Myocyte (in vitro differentiated cells): Measurements from ENCODE around the gene ZNF223. TPM values are rescaled to one million over a fixed set of nuclear protein-coding genes. Genes with fewer than 3 reads are reported as not detected.

Experiments used
- DNase-seq: peaks from one replicate; pipeline ENCODE4 v3.0.0-alpha.2; 2012; ENCODE audit warnings: low read depth
- total RNA-seq: library from RNA; depleted of rRNA; stranded (reverse); fragments of >200 nt; gene quantifications from 2 replicates; pipeline ENCODE4 v1.2.3, GENCODE V29; 2014

ZNF223 gene
- total RNA-seq, 1 donor from 2014 or later, result 5.8 TPM

DNA sequence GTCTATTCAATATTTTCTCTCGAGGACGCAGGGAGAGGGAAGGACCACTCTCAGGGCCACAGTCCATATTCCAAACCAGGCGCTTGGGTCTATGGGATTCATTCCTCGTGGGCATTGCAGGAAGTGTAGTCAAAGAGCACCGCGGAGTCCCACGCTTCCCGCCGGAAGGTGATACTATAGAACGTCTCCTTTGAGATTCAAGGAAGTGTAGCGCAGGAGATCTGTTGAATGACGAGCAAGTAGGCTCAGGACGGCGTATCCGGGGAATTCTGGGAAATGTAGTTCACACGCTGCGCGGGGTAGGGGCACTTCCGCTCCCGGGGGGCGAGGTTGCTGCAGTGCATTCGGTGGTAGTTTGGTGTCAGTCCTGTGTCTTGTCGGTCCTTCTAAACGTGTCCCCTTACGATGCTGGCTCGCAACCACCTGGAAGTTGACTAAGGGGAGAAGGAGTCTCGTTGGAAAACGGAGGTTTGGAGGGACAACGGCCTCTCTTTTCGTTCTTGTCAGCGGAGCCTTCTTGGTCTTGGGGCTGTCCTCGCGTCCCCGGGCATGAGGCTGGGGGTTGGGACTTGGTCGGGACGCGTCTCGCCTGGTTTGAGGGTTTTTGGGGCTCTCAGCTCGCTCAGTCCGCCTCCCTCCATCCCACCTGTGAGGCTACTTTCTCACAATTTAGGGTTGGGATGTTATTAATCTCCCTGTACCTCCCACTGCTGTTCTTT lies 20.1 kb downstream of the ZNF223 start, which contains the start of gene ZNF284:
TSS of gene ZNF284 (plus strand) at position 336 of the 719 bp plus-strand sequence. CDS start 4,231 bp downstream, outside the sequence.
- DNase-seq, result peak; percentile 91

DNA sequence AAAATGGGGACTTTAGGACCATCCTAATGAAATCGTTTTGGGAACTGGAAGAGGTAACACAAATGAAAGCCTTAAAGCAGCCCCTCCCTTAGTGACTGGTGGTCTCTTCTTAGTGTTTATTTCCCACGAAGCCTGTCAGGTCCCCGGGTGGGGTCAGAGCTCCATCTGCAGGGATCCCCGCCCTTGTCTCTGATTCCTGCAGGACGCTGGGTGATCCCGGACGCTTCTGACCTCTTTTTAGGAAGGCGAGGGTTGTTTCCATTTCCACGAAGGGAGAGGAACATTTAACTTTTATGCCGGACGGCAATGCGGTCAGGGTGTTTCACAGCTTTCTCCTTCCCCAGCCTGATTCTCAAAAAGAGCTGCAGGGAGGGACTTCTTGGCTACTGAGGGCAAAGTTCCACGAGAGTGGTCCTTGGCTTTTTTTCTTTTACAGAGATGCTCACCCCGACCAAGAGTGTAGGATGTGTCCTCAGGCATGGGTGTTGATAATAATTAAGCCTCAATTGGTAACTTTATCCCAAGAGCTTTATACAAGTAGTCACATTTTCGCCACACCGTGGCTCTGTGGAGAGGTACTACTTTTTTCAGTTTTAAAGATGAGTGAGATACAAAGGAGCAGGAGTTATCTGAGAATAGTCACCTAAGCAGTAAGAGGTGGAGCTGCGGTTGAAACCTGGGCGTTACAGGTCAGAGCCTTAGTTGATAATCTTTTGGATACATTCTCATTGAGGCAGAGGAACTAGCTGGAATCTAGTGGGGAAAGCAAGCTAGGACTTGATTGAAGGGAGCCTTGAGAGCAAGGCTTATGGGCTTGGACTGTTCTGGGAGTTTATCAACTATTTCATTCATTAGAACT lies 20.9 kb downstream of the ZNF223 start:
- peak; percentile 6 for DNase-seq

DNA sequence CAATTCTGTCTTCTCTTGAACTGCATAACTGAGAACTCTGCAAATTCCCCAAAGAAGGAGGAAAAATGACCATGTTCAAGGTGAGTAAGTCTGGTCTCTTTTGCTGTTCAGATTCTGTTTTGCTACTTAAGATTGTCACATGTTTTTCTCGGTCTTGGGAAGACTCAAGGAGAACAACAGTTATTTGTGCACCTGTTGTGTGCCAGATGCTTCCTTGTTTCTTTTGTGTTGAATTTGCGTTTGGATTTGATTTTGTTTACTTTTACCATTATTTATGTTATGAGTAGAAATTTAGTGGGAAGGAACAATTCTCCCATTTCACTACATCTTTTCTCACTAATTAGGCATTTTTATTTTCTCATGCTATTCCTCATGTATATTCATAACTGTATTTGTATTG lies 24.5 kb downstream of the ZNF223 start:
- no peak for DNase-seq

DNA sequence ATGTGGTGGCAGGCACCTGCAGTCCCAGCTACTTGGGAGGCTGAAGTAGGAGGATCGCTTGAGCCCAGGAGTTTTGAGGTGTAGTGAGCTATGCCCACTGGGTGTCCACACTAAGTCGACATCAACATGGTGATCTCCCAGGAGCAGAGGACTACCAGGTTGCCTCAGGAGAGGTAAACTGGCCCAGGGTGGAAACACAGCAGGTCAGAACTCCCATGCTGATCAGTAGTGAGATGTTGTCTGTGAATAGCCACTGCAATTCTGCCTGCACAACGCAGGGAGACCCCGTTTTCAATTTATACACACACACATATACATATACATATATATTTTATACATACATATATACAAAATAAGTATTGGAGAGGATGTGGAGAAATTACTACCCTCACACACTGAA lies 40.3 kb downstream of the ZNF223 start:
- DNase-seq, result no peak

DNA sequence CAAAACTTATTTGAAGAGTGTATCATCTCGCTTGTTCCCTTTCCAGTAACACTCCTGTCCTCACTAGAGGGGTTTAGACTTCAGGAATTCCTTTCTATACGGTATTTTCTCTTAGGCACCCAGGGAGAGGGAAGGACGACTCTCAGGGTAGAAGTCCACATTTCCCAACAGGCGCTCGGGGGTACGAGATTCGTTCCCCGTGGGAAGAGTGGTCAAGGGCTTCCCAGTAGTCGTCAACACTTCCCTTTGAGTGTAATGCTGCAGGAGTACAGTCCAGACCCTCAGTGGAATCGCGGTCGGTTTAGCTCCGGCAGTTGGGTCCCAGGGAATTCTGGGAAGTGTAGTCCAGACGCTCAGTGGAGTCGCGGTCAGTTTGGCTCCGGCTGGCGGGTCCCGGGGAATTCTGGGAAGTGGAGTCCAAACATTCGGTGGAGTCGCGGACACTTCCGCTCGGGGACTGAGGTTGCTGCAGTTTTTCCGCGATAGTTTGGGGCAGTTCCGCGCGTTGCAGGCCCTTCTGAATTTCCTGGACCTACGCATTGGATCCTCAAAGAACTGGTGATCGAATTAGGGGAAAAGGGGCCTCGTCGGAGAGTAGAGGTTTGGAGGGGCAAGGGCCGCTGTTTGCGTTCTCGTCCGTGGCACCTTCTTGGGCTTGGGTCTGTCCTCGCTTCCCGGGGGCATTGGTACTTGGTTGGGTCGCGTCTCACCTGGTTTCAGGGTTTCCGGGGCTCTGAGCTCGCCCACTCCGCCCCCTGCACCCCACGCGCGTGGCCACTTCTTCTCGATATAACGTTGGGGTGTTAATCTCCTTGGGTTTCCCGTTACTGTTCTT lies 42.3 kb downstream of the ZNF223 start, which contains the start of gene ZNF224:
TSS of gene ZNF224 (plus strand) at position 431 of the 835 bp plus-strand sequence. CDS start 3,513 bp downstream, outside the sequence.
- DNase-seq, result peak; percentile 95

DNA sequence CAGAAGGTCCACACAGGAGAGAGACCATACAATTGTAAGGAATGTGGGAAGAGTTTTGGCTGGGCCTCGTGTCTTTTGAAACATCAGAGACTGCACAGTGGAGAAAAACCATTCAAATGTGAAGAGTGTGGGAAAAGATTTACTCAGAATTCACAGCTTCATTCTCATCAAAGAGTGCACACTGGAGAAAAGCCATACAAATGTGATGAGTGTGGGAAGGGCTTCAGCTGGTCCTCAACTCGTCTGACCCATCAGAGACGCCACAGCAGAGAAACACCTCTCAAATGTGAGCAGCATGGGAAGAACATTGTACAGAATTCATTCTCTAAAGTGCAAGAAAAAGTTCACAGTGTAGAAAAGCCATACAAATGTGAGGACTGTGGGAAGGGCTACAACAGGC lies 55.9 kb downstream of the ZNF223 start:
- DNase-seq, result no peak

DNA sequence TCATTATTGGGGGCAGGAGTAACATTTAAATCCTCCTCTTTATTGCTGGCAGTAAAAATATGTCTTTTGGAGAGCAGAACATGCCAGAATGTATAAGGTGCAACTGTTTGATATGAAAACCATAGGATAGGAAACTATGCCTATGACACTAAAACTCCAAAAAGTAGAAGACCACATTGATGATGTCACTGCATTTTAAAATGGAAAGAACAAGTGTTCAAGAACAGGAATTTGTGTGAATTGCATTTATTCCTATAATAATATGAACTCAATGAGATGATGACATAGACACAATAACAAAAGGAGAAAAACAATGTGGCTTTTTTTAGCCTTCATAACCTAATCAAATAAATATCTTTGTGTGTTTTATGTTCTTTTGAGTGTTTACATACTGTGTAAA lies 57.6 kb downstream of the ZNF223 start:
- DNase-seq, result no peak

DNA sequence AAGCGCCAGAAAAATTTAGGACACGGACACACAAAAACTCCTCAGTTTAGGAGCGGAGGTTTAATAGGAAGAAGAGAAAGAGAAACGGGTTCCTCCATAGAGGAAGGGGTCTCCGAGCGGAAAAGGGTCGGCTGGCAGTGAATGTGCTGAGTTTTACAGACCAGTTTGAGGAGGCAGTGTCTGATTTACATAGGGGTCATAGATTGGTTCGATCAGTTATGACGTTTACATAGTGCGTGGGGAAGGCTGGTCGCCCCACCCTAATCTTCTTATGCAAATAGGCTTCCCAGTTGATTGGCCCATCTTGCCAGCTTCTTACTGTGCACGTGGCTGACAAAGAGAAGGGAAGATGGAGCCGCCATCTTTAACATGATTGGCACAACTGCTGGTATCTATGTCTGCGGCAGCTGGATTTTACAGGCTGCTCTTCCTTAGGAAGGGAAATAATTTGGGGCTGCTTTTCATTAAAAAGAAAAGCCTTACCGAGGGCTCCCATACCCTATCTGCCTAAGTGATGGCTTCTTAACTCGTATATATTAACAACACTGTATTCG lies 60.2 kb downstream of the ZNF223 start:
- DNase-seq, result peak; percentile 53

DNA sequence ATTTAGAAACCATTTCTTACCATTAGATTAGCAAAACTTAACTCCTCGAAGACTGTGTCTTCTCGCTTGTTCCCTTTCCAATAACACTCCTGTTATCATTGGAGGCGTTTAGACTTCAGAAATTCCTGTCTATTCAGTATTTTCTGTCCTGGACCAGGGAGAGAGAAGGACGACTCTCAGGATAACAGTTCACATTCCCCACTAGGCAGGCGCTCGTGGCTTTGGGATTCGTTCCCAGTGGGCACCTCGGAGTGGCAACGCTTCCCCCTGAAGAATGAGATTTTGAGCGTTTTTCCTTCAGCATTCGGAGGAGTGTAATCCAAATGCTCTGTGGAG lies 60.9 kb downstream of the ZNF223 start:
- no peak for DNase-seq

DNA sequence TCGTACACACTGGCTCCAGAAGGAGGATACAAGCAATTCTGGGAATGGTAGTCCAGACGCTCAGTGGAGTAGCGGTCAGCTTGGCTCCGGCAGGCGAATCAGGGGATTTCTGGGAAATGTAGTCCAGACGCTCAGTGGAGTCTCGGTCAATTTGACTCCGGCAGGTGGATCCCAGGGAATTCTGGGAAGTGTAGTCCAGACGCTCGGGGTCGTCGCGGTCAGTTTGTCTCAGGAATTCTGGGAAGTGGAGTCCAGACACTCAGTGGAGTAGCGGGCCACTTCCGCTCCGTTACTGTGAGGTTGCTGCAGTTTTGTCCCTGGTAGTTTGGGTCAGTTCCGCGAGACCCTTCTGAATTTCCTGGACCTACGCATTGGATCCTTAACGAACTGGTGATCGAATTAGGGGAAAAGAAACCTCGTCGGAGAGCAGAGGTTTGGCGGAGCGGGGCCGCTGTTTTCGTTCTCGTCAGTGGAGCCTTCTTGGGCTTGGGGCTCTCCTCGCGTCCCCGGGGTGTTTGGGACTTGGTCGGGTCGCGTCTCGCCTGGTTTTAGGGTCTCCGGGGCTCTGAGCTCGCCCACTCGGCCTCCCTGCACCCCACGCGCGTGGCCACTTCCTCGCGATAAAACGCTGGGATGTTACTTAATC lies 61.4 kb downstream of the ZNF223 start, which contains the start of gene ZNF225:
TSS of gene ZNF225 (plus strand) at position 262 of the 646 bp plus-strand sequence. CDS start 2,429 bp downstream, outside the sequence.
- DNase-seq, result peak; percentile 100

DNA sequence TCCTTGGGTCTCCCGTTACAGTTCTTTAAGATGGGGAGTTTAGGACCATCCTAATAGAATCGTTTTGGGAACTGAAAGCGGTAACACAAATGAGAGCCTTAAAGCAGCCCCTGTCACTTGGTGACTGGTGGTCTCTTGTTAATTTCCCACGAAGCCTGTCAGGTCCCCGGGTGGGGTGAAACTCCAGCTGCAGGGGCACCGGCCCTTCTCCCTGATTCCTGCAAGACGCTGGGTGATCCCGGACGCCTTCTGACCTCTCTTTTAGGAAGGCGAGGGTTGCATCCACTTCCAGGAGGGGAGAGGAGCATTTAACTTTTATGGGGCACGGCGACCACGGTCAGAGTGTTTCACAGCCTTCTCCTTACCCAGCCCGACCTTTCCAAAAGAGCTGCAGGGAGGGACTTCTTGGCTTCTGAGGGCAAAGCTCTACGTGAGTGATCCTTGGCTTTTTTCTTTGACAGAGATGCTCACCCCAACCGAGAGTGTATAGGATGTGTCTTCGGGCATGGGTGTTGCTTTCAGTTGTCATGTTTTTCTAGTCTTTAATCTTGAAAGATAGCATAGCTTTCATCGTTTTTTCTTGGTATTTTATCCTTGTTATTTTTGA lies 62.1 kb downstream of the ZNF223 start:
- DNase-seq, result no peak

Other genes starting within 250 kb of the ZNF223 start
- gene LYPD5, start 249.6 kb upstream of the ZNF223 start, total RNA-seq, result 0.11 TPM in 1 of 2 replicates, not detected in the other
- 14.4 and 27.3 TPM in 2 replicates for gene ZNF283, start 224.7 kb upstream of the ZNF223 start, total RNA-seq
- 0.47 and 2.0 TPM in 2 replicates for gene ZNF404, start 168.1 kb upstream of the ZNF223 start, total RNA-seq
- 13.0 and 13.2 TPM in 2 replicates for gene ZNF45, start 116.8 kb upstream of the ZNF223 start, total RNA-seq
- gene ZNF221, start 100.8 kb upstream of the ZNF223 start, total RNA-seq, result 3.8 and 5.5 TPM in 2 replicates
- 7.3 and 11.8 TPM in 2 replicates for gene ZNF155, start 67.8 kb upstream of the ZNF223 start, total RNA-seq
- gene ZNF230, start 49.1 kb upstream of the ZNF223 start, total RNA-seq, result 3.0 and 3.6 TPM in 2 replicates
- gene ZNF222, start 26.7 kb upstream of the ZNF223 start, total RNA-seq, result 3.0 and 5.6 TPM in 2 replicates
- 3.0 and 3.6 TPM in 2 replicates for gene ZNF284, start 20.1 kb downstream of the ZNF223 start, total RNA-seq
- 11.7 and 19.4 TPM in 2 replicates for gene ZNF224, start 42.3 kb downstream of the ZNF223 start, total RNA-seq
- gene ZNF225, start 61.4 kb downstream of the ZNF223 start, total RNA-seq, result 4.9 and 5.7 TPM in 2 replicates
- 15.5 and 16.9 TPM in 2 replicates for gene ZNF234, start 89.5 kb downstream of the ZNF223 start, total RNA-seq
- 18.9 and 23.2 TPM in 2 replicates for gene ZNF226, start 113.1 kb downstream of the ZNF223 start, total RNA-seq
- gene ZNF227, start 160.5 kb downstream of the ZNF223 start, total RNA-seq, result 15.9 and 19.1 TPM in 2 replicates
- gene ZNF233, start 207.8 kb downstream of the ZNF223 start, total RNA-seq, result 0.10 and 0.21 TPM in 2 replicates